H1 (cell line): ENCODE data around the gene TMUB1. TPM values are rescaled to one million over a fixed set of nuclear protein-coding genes. Genes with fewer than 3 reads are reported as not detected.

Experiments used
- CEBPB ChIP-seq: IDR thresholded peaks from 2 replicates; pipeline ENCODE4 v1.6.1; 2012; ENCODE audit warnings: low read depth, low read length
- CHD1 ChIP-seq: IDR thresholded peaks from 2 replicates; pipeline ENCODE4 v1.6.1; 2012; ENCODE audit warnings: low read depth, low read length, improper control_type of control experiment
- NRF1 ChIP-seq: IDR thresholded peaks from 2 replicates; pipeline ENCODE4 v1.6.1; 2011; ENCODE audit warnings: mild to moderate bottlenecking, low read depth, low read length, improper control_type of control experiment
- PHF8 ChIP-seq: fragments of 200-600 bp; sonication (generic); conservative IDR thresholded peaks from 2 replicates; pipeline ENCODE4 v1.7.1; 2012; ENCODE audit warnings: low read depth, mild to moderate bottlenecking, inconsistent platforms, low read length, moderate library complexity
- polyA plus RNA-seq, 7 experiments: library from polyadenylated mRNA; depleted of rRNA in 3 of 7; stranded (reverse) in 5 of 7; unstranded in 2 of 7; fragments of >200 nt in 5 of 7; fragments of 200-250 nt in 2 of 7; gene quantifications; 1 replicate in 5 of 7; 2 replicates in 1 of 7; 4 replicates in 1 of 7; pipeline versions ENCODE4 v1.2.1 to v1.2.3, GENCODE V29; 2011 to 2013; ENCODE audit warnings: missing spikeins in 2 of 7, mixed read lengths in 2 of 7
- total RNA-seq: library from RNA; stranded (reverse); fragmentation: NEBNext Ultra II Directional; extraction: Animal tissue kit (Norgen Biotek cat#: 25700); gene quantifications from 2 replicates; pipeline ENCODE4 v1.2.1, GENCODE V29; 2021

Gene TMUB1
- total and polyA plus RNA-seq, 2 of the 8 experiments (the other 6 are each of a cell fraction or from before 2014, with no cell fraction given) = 41.4 to 56.2 TPM

- TF ChIP-seq NRF1 (no peak), CHD1 (no peak), PHF8 (no peak), CEBPB (no peak)
- TF ChIP-seq, all 59 proteins: peak for 0
These were observed 12.0 kb upstream of the TMUB1 start (continued) for GRCh38 chr7:151095123-151095797.
